ENCODE results near the gene PAH. TPM values are rescaled to one million over a fixed set of nuclear protein-coding genes. Genes with fewer than 3 reads are reported as not detected.

Gene PAH
- not detected for total RNA-seq

- no peaks in the 10 kb centered on the region for H3K4me1 ChIP-seq (ENCODE audit: control insufficient read depth in 3 of 3, insufficient read depth in 3 of 3, low read length in 3 of 3)
- H3K27me3 ChIP-seq (ENCODE audit: control insufficient read depth in 3 of 3, insufficient read depth in 3 of 3, low read length in 3 of 3): peaks cover 4 to 7% (median 7%) of the 10 kb centered on the region in 3 donors
- no peaks in the 10 kb centered on the region for H3K36me3 ChIP-seq (ENCODE audit: control insufficient read depth in 3 of 3, insufficient read depth in 3 of 3, low read length in 3 of 3)
- H3K9me3 ChIP-seq (ENCODE audit: control insufficient read depth in 3 of 3, low read length in 3 of 3): no peaks in the 10 kb centered on the region
- no peak within 1 kb of the TSS for H3K4me3 ChIP-seq (ENCODE audit: low read length in 3 of 3)
- no peak within 1 kb of the TSS for H3K9ac ChIP-seq (ENCODE audit: low read depth in 1 of 3, low read length in 3 of 3)
- no peak within 1 kb of the TSS for H3K27ac ChIP-seq (ENCODE audit: low read depth, low read length)
These were observed at the start of gene PAH for GRCh38 chr12:102917026-102917787. Gene PAH (minus strand): TSS chr12:102917244. CDS start chr12:102917130, 114 bp downstream.

GRCh38 chr12:102966200-102966863 is 49.3 kb upstream of the PAH start:
- H3K27ac ChIP-seq (ENCODE audit: low read depth, low read length): no peak overlapping the region
- H3K9ac ChIP-seq (ENCODE audit: low read depth in 1 of 3, low read length in 3 of 3): no peak overlapping the region
- H3K27me3 ChIP-seq (ENCODE audit: control insufficient read depth in 3 of 3, insufficient read depth in 3 of 3, low read length in 3 of 3): peaks cover 39 to 63% (median 49%) of the 10 kb centered on the region in 3 donors
- peaks cover 0 to 12% (median 3%) of the 10 kb centered on the region in 3 donors for H3K9me3 ChIP-seq (ENCODE audit: control insufficient read depth in 3 of 3, low read length in 3 of 3)
- H3K4me3 ChIP-seq (ENCODE audit: low read length in 3 of 3): no peak overlapping the region
- H3K4me1 ChIP-seq (ENCODE audit: control insufficient read depth in 3 of 3, insufficient read depth in 3 of 3, low read length in 3 of 3): peaks cover 0 to 3% (median 0%) of the 10 kb centered on the region in 3 donors
- H3K36me3 ChIP-seq (ENCODE audit: control insufficient read depth in 3 of 3, insufficient read depth in 3 of 3, low read length in 3 of 3): no peaks in the 10 kb centered on the region

- peaks cover 43 to 69% (median 57%) of the 10 kb centered on the region in 3 donors for H3K27me3 ChIP-seq (ENCODE audit: control insufficient read depth in 3 of 3, insufficient read depth in 3 of 3, low read length in 3 of 3)
- H3K9me3 ChIP-seq (ENCODE audit: control insufficient read depth in 3 of 3, low read length in 3 of 3): peaks cover 0 to 12% (median 3%) of the 10 kb centered on the region in 3 donors
- no peak overlapping the region for H3K27ac ChIP-seq (ENCODE audit: low read depth, low read length)
- peaks cover 0 to 3% (median 0%) of the 10 kb centered on the region in 3 donors for H3K4me1 ChIP-seq (ENCODE audit: control insufficient read depth in 3 of 3, insufficient read depth in 3 of 3, low read length in 3 of 3)
- H3K4me3 ChIP-seq (ENCODE audit: low read length in 3 of 3): no peak overlapping the region
- no peaks in the 10 kb centered on the region for H3K36me3 ChIP-seq (ENCODE audit: control insufficient read depth in 3 of 3, insufficient read depth in 3 of 3, low read length in 3 of 3)
- H3K9ac ChIP-seq (ENCODE audit: low read depth in 1 of 3, low read length in 3 of 3): no peak overlapping the region
These were observed 48.5 kb upstream of the PAH start for GRCh38 chr12:102965281-102966155.

GRCh38 chr12:102964872-102965271 is 47.8 kb upstream of the PAH start:
- Histone ChIP-seq H3K4me1 (ENCODE audit: control insufficient read depth in 3 of 3, insufficient read depth in 3 of 3, low read length in 3 of 3) (peaks cover 0 to 3% (median 0%) of the 10 kb centered on the region in 3 donors), H3K36me3 (ENCODE audit: control insufficient read depth in 3 of 3, insufficient read depth in 3 of 3, low read length in 3 of 3) (no peaks in the 10 kb centered on the region), H3K27ac (ENCODE audit: low read depth, low read length) (no peak overlapping the region), H3K27me3 (ENCODE audit: control insufficient read depth in 3 of 3, insufficient read depth in 3 of 3, low read length in 3 of 3) (peaks cover 47 to 71% (median 62%) of the 10 kb centered on the region in 3 donors), H3K9ac (ENCODE audit: low read depth in 1 of 3, low read length in 3 of 3) (no peak overlapping the region), H3K9me3 (ENCODE audit: control insufficient read depth in 3 of 3, low read length in 3 of 3) (peaks cover 0 to 12% (median 3%) of the 10 kb centered on the region in 3 donors), H3K4me3 (ENCODE audit: low read length in 3 of 3) (no peak overlapping the region)

- Histone ChIP-seq H3K4me3 (ENCODE audit: low read length in 3 of 3) (no peak overlapping the region), H3K9me3 (ENCODE audit: control insufficient read depth in 3 of 3, low read length in 3 of 3) (peaks cover 0 to 12% (median 3%) of the 10 kb centered on the region in 3 donors), H3K27ac (ENCODE audit: low read depth, low read length) (no peak overlapping the region), H3K9ac (ENCODE audit: low read depth in 1 of 3, low read length in 3 of 3) (no peak overlapping the region), H3K27me3 (ENCODE audit: control insufficient read depth in 3 of 3, insufficient read depth in 3 of 3, low read length in 3 of 3) (peaks cover 58 to 77% (median 73%) of the 10 kb centered on the region in 3 donors), H3K4me1 (ENCODE audit: control insufficient read depth in 3 of 3, insufficient read depth in 3 of 3, low read length in 3 of 3) (peaks cover under 1 to 4% (median 2%) of the 10 kb centered on the region in 3 donors), H3K36me3 (ENCODE audit: control insufficient read depth in 3 of 3, insufficient read depth in 3 of 3, low read length in 3 of 3) (no peaks in the 10 kb centered on the region)
These were observed 46.8 kb upstream of the PAH start for GRCh38 chr12:102963796-102964195.

GRCh38 chr12:102962986-102963385 is 45.9 kb upstream of the PAH start:
- Histone ChIP-seq H3K27me3 (ENCODE audit: control insufficient read depth in 3 of 3, insufficient read depth in 3 of 3, low read length in 3 of 3) (peaks cover 63 to 84% (median 78%) of the 10 kb centered on the region in 3 donors), H3K4me3 (ENCODE audit: low read length in 3 of 3) (no peak overlapping the region), H3K9me3 (ENCODE audit: control insufficient read depth in 3 of 3, low read length in 3 of 3) (peaks cover 0 to 12% (median 3%) of the 10 kb centered on the region in 3 donors), H3K27ac (ENCODE audit: low read depth, low read length) (no peak overlapping the region), H3K4me1 (ENCODE audit: control insufficient read depth in 3 of 3, insufficient read depth in 3 of 3, low read length in 3 of 3) (peaks cover 4 to 9% (median 8%) of the 10 kb centered on the region in 3 donors), H3K9ac (ENCODE audit: low read depth in 1 of 3, low read length in 3 of 3) (no peak overlapping the region), H3K36me3 (ENCODE audit: control insufficient read depth in 3 of 3, insufficient read depth in 3 of 3, low read length in 3 of 3) (no peaks in the 10 kb centered on the region)

- peaks cover 63 to 81% (median 80%) of the 10 kb centered on the region in 3 donors for H3K27me3 ChIP-seq (ENCODE audit: control insufficient read depth in 3 of 3, insufficient read depth in 3 of 3, low read length in 3 of 3)
- no peaks in the 10 kb centered on the region for H3K36me3 ChIP-seq (ENCODE audit: control insufficient read depth in 3 of 3, insufficient read depth in 3 of 3, low read length in 3 of 3)
- no peak overlapping the region for H3K27ac ChIP-seq (ENCODE audit: low read depth, low read length)
- no peak overlapping the region for H3K9ac ChIP-seq (ENCODE audit: low read depth in 1 of 3, low read length in 3 of 3)
- peaks cover 4 to 12% (median 11%) of the 10 kb centered on the region in 3 donors for H3K4me1 ChIP-seq (ENCODE audit: control insufficient read depth in 3 of 3, insufficient read depth in 3 of 3, low read length in 3 of 3)
- no peak overlapping the region for H3K4me3 ChIP-seq (ENCODE audit: low read length in 3 of 3)
- peaks cover 0 to 12% (median 3%) of the 10 kb centered on the region in 3 donors for H3K9me3 ChIP-seq (ENCODE audit: control insufficient read depth in 3 of 3, low read length in 3 of 3)
These were observed 45.5 kb upstream of the PAH start for GRCh38 chr12:102962532-102962931.

GRCh38 chr12:102961466-102961855 is 44.4 kb upstream of the PAH start:
- H3K9me3 ChIP-seq (ENCODE audit: control insufficient read depth in 3 of 3, low read length in 3 of 3): peaks cover 0 to 12% (median 3%) of the 10 kb centered on the region in 3 donors

GRCh38 chr12:102960766-102961465 is 43.9 kb upstream of the PAH start:
- Histone ChIP-seq H3K27me3 (ENCODE audit: control insufficient read depth in 3 of 3, insufficient read depth in 3 of 3, low read length in 3 of 3) (peaks cover 69 to 83% (median 81%) of the 10 kb centered on the region in 3 donors), H3K27ac (ENCODE audit: low read depth, low read length) (no peak overlapping the region), H3K4me3 (ENCODE audit: low read length in 3 of 3) (no peak overlapping the region), H3K9ac (ENCODE audit: low read depth in 1 of 3, low read length in 3 of 3) (no peak overlapping the region), H3K4me1 (ENCODE audit: control insufficient read depth in 3 of 3, insufficient read depth in 3 of 3, low read length in 3 of 3) (peaks cover 4 to 15% (median 11%) of the 10 kb centered on the region in 3 donors), H3K36me3 (ENCODE audit: control insufficient read depth in 3 of 3, insufficient read depth in 3 of 3, low read length in 3 of 3) (no peaks in the 10 kb centered on the region), H3K9me3 (ENCODE audit: control insufficient read depth in 3 of 3, low read length in 3 of 3) (peaks cover 0 to 12% (median 3%) of the 10 kb centered on the region in 3 donors)

More at GRCh38 chr12:102961466-102961855, 44.4 kb upstream of the PAH start:
- H3K9ac ChIP-seq (ENCODE audit: low read depth in 1 of 3, low read length in 3 of 3): no peak overlapping the region
- peaks cover 64 to 83% (median 81%) of the 10 kb centered on the region in 3 donors for H3K27me3 ChIP-seq (ENCODE audit: control insufficient read depth in 3 of 3, insufficient read depth in 3 of 3, low read length in 3 of 3)
- H3K36me3 ChIP-seq (ENCODE audit: control insufficient read depth in 3 of 3, insufficient read depth in 3 of 3, low read length in 3 of 3): no peaks in the 10 kb centered on the region
- no peak overlapping the region for H3K4me3 ChIP-seq (ENCODE audit: low read length in 3 of 3)
- peaks cover 4 to 15% (median 11%) of the 10 kb centered on the region in 3 donors for H3K4me1 ChIP-seq (ENCODE audit: control insufficient read depth in 3 of 3, insufficient read depth in 3 of 3, low read length in 3 of 3)
- no peak overlapping the region for H3K27ac ChIP-seq (ENCODE audit: low read depth, low read length)
